ENCODE measurements around the gene DCANP1. TPM values are rescaled to one million over a fixed set of nuclear protein-coding genes. Genes with fewer than 3 reads are reported as not detected.

DCANP1 gene
- total and polyA plus RNA-seq, 8 donors = not detected

- 72 to 75% methylated on average over 12 of the region's 12 CpGs for WGBS, 2 donors
Measured at GRCh38 chr5:135449644-135450043, 2.5 kb upstream of the DCANP1 start.

DNA sequence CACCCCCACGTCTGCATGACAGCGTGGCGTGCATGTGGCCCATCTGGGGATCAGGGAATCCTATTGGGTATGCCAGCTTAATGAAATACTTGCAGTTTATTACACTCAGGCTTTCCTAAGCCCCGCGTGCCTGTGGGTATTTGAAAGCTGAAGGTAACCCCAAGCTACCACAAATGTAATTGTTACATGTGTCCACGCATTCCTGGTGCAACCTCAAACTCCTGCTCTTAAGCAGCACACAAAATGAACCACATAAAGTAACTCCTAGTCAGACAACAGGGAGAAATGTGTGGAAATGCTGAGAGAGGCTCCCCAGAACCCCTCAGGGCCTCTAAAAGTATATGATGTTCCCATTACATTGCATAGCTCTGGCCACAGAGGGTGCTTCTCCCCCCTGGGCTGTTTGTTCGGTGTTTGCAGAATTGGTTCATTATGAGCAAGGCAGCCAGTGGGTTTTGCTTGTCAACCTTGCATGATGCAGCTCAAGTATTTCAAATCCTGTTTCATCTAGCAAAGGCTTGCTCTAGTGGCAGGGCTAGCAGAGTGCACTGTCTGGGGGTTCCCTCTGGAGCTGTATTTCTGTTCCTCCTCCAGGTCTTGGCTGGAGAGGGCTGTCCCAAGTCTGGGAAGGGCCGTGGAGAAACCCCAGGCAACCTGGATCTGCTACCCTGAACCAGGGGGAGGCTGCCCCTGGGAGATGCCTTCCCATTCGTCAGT, 1.8 kb upstream of the DCANP1 start:
- H3K9me3 ChIP-seq = no peaks in the 10 kb centered on the region
- H3K4me3 ChIP-seq = no peak overlapping the region
- H3K4me1 ChIP-seq = no peaks in the 10 kb centered on the region
- 64 to 67% methylated on average over 9 of the region's 9 CpGs for WGBS, 2 donors
- H3K36me3 ChIP-seq = no peaks in the 10 kb centered on the region
- DNase-seq (no peak), ATAC-seq (no peak), FAIRE-seq (no peak)
- no peak overlapping the region for H3K27ac ChIP-seq
- intact Hi-C loops (cut with DNase I) = no loop called here
- no peaks in the 10 kb centered on the region for H3K27me3 ChIP-seq
- TF ChIP-seq, protein P1, sequence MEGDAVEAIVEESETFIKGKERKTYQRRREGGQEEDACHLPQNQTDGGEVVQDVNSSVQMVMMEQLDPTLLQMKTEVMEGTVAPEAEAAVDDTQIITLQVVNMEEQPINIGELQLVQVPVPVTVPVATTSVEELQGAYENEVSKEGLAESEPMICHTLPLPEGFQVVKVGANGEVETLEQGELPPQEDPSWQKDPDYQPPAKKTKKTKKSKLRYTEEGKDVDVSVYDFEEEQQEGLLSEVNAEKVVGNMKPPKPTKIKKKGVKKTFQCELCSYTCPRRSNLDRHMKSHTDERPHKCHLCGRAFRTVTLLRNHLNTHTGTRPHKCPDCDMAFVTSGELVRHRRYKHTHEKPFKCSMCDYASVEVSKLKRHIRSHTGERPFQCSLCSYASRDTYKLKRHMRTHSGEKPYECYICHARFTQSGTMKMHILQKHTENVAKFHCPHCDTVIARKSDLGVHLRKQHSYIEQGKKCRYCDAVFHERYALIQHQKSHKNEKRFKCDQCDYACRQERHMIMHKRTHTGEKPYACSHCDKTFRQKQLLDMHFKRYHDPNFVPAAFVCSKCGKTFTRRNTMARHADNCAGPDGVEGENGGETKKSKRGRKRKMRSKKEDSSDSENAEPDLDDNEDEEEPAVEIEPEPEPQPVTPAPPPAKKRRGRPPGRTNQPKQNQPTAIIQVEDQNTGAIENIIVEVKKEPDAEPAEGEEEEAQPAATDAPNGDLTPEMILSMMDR (IDR thresholded peaks at IDR 0.05) = no peak

More at GRCh38 chr5:135449644-135450043, 2.5 kb upstream of the DCANP1 start:
- Histone ChIP-seq H3K27ac (no peak overlapping the region), H3K4me1 (no peaks in the 10 kb centered on the region), H3K27me3 (no peaks in the 10 kb centered on the region), H3K4me3 (no peak overlapping the region), H3K9me3 (no peaks in the 10 kb centered on the region), H3K36me3 (no peaks in the 10 kb centered on the region)
- TF ChIP-seq, protein P1 (IDR thresholded peaks at IDR 0.05) = no peak
- ATAC-seq (no peak), DNase-seq (no peak), FAIRE-seq (no peak)
- intact Hi-C loops (cut with DNase I) = no loop called here

DNA sequence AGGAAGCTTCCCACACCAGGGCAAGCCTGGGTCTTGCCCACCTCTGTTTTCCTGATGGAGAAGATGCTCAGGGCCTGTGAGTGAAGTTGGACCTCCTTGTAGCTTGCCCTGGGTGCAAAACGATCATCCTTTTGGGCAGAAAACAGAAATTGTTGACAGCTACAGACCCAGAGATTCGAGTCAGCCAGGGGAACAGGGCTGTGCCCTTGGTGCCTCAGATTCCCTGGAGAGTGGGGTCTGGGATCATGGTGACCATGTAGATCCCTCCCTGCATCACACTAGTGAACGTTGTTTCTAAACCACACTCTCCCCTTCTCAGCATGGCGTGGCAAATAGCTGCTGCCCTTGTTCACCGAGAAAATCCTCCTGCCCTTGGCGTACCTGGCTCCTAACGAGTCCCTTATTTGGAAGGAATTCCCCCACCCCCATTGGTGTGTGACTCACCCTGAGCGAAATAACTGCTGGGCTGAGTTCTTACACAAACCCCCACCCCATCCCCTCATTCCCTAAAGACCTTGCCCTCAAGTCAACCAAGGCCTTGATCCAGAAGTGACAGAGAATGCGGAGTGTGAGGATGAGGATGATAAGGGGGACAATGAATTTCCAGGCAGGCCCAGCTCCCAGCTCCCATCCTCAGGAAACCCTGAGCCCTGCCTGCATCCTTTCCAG, 1.1 kb upstream of the DCANP1 start:
- TF ChIP-seq, protein P1 (IDR thresholded peaks at IDR 0.05) = no peak
- intact Hi-C loops (cut with DNase I) = no loop called here
- FAIRE-seq (no peak), DNase-seq (no peak), ATAC-seq (no peak)
- H3K4me1 ChIP-seq = no peaks in the 10 kb centered on the region
- H3K27ac ChIP-seq = no peak overlapping the region
- H3K36me3 ChIP-seq = no peaks in the 10 kb centered on the region
- WGBS, 2 donors = 51 to 59% methylated on average over 9 of the region's 9 CpGs
- H3K9me3 ChIP-seq = no peaks in the 10 kb centered on the region
- no peak overlapping the region for H3K4me3 ChIP-seq
- H3K27me3 ChIP-seq = no peaks in the 10 kb centered on the region

DNA sequence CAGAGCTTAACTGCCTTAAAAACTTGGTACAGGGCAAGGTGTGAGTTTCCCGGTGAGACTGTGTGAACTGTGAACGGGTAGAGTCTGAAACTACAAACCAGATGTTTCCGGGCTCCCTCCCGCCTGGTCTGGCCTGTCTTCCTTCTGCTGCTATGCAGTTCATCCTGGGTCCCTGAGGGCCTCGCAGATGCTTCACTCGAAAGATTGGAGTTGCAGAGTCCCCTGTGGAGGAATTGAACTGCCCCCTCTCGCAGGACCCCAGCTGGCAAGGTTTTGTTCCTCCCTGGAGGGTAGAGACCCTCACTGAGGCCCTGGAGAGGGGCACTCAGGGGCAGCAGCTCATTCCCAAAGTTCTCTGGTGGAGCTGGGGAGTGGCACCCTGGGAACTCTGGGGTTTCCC, 533 bp downstream of the DCANP1 start:
- DNase-seq (peak in 1 of 6 donors; percentile 2), FAIRE-seq (no peak), ATAC-seq (no peak)
- Histone ChIP-seq H3K27me3 (no peaks in the 10 kb centered on the region), H3K4me1 (no peaks in the 10 kb centered on the region), H3K36me3 (no peaks in the 10 kb centered on the region), H3K4me3 (no peak overlapping the region), H3K27ac (no peak overlapping the region), H3K9me3 (no peaks in the 10 kb centered on the region)
- intact Hi-C loops (cut with DNase I) = no loop called here
- 67 to 78% methylated on average over 7 of the region's 7 CpGs for WGBS, 2 donors
- TF ChIP-seq, protein P1 (IDR thresholded peaks at IDR 0.05) = no peak

- no peaks in the 10 kb centered on the region for H3K9me3 ChIP-seq
- no peak overlapping the region for H3K4me3 ChIP-seq
- ATAC-seq (no peak), FAIRE-seq (no peak), DNase-seq (peak in 1 of 6 donors; percentile 1)
- H3K36me3 ChIP-seq = no peaks in the 10 kb centered on the region
- H3K27me3 ChIP-seq = no peaks in the 10 kb centered on the region
- no peak overlapping the region for H3K27ac ChIP-seq
- intact Hi-C loops (cut with DNase I) = no loop called here
- H3K4me1 ChIP-seq = no peaks in the 10 kb centered on the region
- TF ChIP-seq, protein P1 (IDR thresholded peaks at IDR 0.05) = no peak
- 74 to 86% methylated on average over 9 of the region's 9 CpGs for WGBS, 2 donors
Measured at GRCh38 chr5:135446206-135446605, 942 bp downstream of the DCANP1 start.

All from pancreas (tissue), 10 donors.